ENCODE measurements around the gene CPSF3.

CPSF3 gene

GRCh38 chr2:9422321-9423099, 944 bp upstream of the CPSF3 start:
- DNase-seq = peak; percentile 59

- peak; percentile 39 for DNase-seq
Measured at GRCh38 chr2:9423922-9424272, 443 bp downstream of the CPSF3 start.

- no peak for DNase-seq
Measured at GRCh38 chr2:9424447-9425164, 1.2 kb downstream of the CPSF3 start.

GRCh38 chr2:9428965-9429577, 5.6 kb downstream of the CPSF3 start:
- DNase-seq = no peak

- no peak for DNase-seq
Measured at GRCh38 chr2:9430316-9431293, 7.2 kb downstream of the CPSF3 start.

- no peak for DNase-seq
Measured at GRCh38 chr2:9434489-9434888, 11.0 kb downstream of the CPSF3 start.

GRCh38 chr2:9439536-9439935, 16.1 kb downstream of the CPSF3 start:
- DNase-seq = no peak

- DNase-seq = no peak
Measured at GRCh38 chr2:9440058-9440727, 16.7 kb downstream of the CPSF3 start.

- no peak for DNase-seq
Measured at GRCh38 chr2:9441556-9441955, 18.1 kb downstream of the CPSF3 start.

GRCh38 chr2:9443526-9443925, 20.1 kb downstream of the CPSF3 start:
- DNase-seq = no peak

- no peak for DNase-seq
Measured at GRCh38 chr2:9445089-9445488, 21.6 kb downstream of the CPSF3 start.

GRCh38 chr2:9451231-9451630, 27.8 kb downstream of the CPSF3 start:
- no peak for DNase-seq

- DNase-seq = no peak
Measured at GRCh38 chr2:9460441-9461017, 37.1 kb downstream of the CPSF3 start.

GRCh38 chr2:9461079-9461478, 37.6 kb downstream of the CPSF3 start:
- no peak for DNase-seq

- no peak for DNase-seq
Measured at GRCh38 chr2:9462313-9462712, 38.9 kb downstream of the CPSF3 start.

- no peak for DNase-seq
Measured at GRCh38 chr2:9462886-9463697, 39.6 kb downstream of the CPSF3 start.

- DNase-seq = peak; percentile 9
Measured at GRCh38 chr2:9463698-9464034, 40.2 kb downstream of the CPSF3 start.

GRCh38 chr2:9465170-9465569, 41.7 kb downstream of the CPSF3 start:
- DNase-seq = no peak

GRCh38 chr2:9466147-9466683, 42.8 kb downstream of the CPSF3 start:
- no peak for DNase-seq

GRCh38 chr2:9467687-9468086, 44.2 kb downstream of the CPSF3 start:
- DNase-seq = no peak

- no peak for DNase-seq
Measured at GRCh38 chr2:9471206-9471605, 47.8 kb downstream of the CPSF3 start.

Data from CD4-positive, alpha-beta T cell treated with Interleukin-6 for 4 hours (primary cell).